ENCODE data around the gene PADI1.

DNA sequence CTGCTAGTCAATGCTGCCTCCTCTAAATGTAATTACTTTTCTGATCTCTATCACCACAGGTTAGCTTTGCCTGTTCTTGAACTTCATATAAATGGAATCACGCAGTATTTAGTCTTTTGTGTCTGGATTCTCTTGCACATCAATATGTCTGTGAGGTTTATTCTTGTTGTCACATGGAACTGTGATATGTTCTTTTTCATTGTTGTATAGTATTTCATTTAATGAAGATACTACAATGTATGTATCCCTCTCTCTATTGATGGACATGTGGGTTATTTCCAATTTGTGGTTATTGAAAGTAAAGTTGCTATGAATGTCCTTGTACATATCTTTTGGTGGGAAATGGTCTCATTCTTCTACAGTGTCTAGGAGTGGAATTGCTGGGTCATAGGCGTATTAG lies 16.7 kb upstream of the PADI1 start:
- TF ChIP-seq, protein P1, sequence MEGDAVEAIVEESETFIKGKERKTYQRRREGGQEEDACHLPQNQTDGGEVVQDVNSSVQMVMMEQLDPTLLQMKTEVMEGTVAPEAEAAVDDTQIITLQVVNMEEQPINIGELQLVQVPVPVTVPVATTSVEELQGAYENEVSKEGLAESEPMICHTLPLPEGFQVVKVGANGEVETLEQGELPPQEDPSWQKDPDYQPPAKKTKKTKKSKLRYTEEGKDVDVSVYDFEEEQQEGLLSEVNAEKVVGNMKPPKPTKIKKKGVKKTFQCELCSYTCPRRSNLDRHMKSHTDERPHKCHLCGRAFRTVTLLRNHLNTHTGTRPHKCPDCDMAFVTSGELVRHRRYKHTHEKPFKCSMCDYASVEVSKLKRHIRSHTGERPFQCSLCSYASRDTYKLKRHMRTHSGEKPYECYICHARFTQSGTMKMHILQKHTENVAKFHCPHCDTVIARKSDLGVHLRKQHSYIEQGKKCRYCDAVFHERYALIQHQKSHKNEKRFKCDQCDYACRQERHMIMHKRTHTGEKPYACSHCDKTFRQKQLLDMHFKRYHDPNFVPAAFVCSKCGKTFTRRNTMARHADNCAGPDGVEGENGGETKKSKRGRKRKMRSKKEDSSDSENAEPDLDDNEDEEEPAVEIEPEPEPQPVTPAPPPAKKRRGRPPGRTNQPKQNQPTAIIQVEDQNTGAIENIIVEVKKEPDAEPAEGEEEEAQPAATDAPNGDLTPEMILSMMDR (IDR thresholded peaks at IDR 0.05): no peak
- TF ChIP-seq EZH2 (IDR thresholded peaks at IDR 0.05; ENCODE audit: borderline replicate concordance, insufficient read depth, low read depth, low read length, poor library complexity, severe bottlenecking): no peak

Measured in B cell (primary cell).